ENCODE results near the gene ANKFN1. TPM values are rescaled to one million over a fixed set of nuclear protein-coding genes. Genes with fewer than 3 reads are reported as not detected.

Gene ANKFN1
- total and polyA plus RNA-seq, 2 donors from 2014 or later = 0.19 TPM; not detected in 1

GRCh38 chr17:56313201-56313600 lies 159.9 kb downstream of the ANKFN1 start:
- no peak overlapping the region for H3K4me3 ChIP-seq (ENCODE audit: low read length in 3 of 3)
- no peaks in the 10 kb centered on the region for H3K27me3 ChIP-seq (ENCODE audit: control insufficient read depth, insufficient read depth, low read length)
- FAIRE-seq (no peak), DNase-seq (no peak)
- H3K4me1 ChIP-seq (ENCODE audit: control insufficient read depth in 2 of 3, insufficient read depth in 2 of 3, low read depth in 1 of 3, low read length in 3 of 3) = no peaks in the 10 kb centered on the region
- no peaks in the 10 kb centered on the region for H3K36me3 ChIP-seq (ENCODE audit: control insufficient read depth in 2 of 3, insufficient read depth in 3 of 3, low read length in 3 of 3)
- intact Hi-C loops (cut with DNase I) = no loop called here
- TF ChIP-seq CTCF (IDR thresholded peaks at IDR 0.05; ENCODE audit: borderline replicate concordance, extremely low read depth, insufficient read depth) = no peak
- no peak overlapping the region for H3K27ac ChIP-seq (ENCODE audit: low read depth in 2 of 2, low read length in 2 of 2)
- H3K9me3 ChIP-seq (ENCODE audit: control insufficient read depth in 2 of 3, insufficient read depth in 1 of 3, low read length in 3 of 3) = no peaks in the 10 kb centered on the region
- no peak overlapping the region for H3K9ac ChIP-seq (ENCODE audit: low read length in 3 of 3)

DNA sequence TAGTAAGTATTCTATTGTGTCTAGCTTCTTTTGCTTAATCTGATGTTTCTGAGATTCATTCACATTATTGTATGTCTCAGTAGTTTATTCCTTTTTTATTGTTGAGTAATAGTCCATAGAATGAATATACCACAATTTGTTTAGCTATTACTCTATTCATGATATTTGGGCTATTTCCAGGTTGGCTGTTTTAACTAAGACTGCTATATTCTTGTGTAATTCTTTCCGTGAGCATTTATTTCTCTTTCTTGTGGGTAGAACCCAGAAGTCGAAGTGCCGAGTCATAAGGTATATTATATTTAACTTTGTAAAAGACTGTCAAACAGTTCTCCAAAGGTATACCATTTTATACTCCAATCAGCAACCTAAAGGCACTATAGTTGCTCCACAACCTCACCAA lies 160.8 kb downstream of the ANKFN1 start:
- no peak for DNase-seq
- H3K27ac ChIP-seq (ENCODE audit: low read depth in 2 of 2, low read length in 2 of 2) = no peak overlapping the region
- no peak for FAIRE-seq

DNA sequence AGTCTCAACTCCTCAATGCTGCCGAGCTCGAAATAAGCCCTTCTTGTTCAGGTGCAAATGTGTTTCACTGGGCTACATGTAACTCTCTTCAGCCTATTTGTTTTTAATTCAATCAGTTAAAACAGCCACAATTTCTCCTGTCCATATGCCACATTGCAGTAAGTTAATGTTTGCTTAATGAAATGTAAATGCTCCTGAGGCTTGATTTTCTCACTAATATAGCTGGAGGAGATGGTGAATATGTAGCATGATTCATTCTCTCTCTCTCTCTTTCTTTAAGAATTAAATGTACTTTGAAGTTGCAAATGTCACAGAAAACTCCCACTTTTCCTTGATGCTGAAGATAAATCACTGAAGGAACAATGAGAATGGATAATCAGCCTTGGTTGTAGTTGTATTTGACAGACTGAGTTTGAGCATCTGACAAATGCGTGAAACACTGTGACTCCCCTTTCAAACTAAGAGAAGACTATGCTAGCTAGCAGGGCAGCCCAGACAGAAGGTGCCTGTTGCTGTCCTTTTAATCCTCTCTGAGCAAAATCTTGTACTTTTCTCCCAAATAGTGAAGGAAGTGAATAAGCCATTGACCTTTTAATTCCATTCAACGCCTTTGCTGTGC lies 161.8 kb downstream of the ANKFN1 start:
- no peak for FAIRE-seq
- Histone ChIP-seq H3K9me3 (ENCODE audit: control insufficient read depth in 2 of 3, insufficient read depth in 1 of 3, low read length in 3 of 3) (no peaks in the 10 kb centered on the region), H3K4me1 (ENCODE audit: control insufficient read depth in 2 of 3, insufficient read depth in 2 of 3, low read depth in 1 of 3, low read length in 3 of 3) (no peaks in the 10 kb centered on the region), H3K9ac (ENCODE audit: low read length in 3 of 3) (no peak overlapping the region), H3K27me3 (ENCODE audit: control insufficient read depth, insufficient read depth, low read length) (no peaks in the 10 kb centered on the region), H3K4me3 (ENCODE audit: low read length in 3 of 3) (no peak overlapping the region), H3K36me3 (ENCODE audit: control insufficient read depth in 2 of 3, insufficient read depth in 3 of 3, low read length in 3 of 3) (no peaks in the 10 kb centered on the region), H3K27ac (ENCODE audit: low read depth in 2 of 2, low read length in 2 of 2) (no peak overlapping the region)
- intact Hi-C loops (cut with DNase I) = no loop called here
- DNase-seq = no peak
- TF ChIP-seq CTCF (IDR thresholded peaks at IDR 0.05; ENCODE audit: borderline replicate concordance, extremely low read depth, insufficient read depth) = no peak

More for the DNA sequence above, 160.8 kb downstream of the ANKFN1 start:
- Histone ChIP-seq H3K36me3 (ENCODE audit: control insufficient read depth in 2 of 3, insufficient read depth in 3 of 3, low read length in 3 of 3) (no peaks in the 10 kb centered on the region), H3K9ac (ENCODE audit: low read length in 3 of 3) (no peak overlapping the region), H3K27me3 (ENCODE audit: control insufficient read depth, insufficient read depth, low read length) (no peaks in the 10 kb centered on the region), H3K4me1 (ENCODE audit: control insufficient read depth in 2 of 3, insufficient read depth in 2 of 3, low read depth in 1 of 3, low read length in 3 of 3) (no peaks in the 10 kb centered on the region), H3K9me3 (ENCODE audit: control insufficient read depth in 2 of 3, insufficient read depth in 1 of 3, low read length in 3 of 3) (no peaks in the 10 kb centered on the region), H3K4me3 (ENCODE audit: low read length in 3 of 3) (no peak overlapping the region)
- intact Hi-C loops (cut with DNase I) = no loop called here
- no peak for TF ChIP-seq CTCF (IDR thresholded peaks at IDR 0.05; ENCODE audit: borderline replicate concordance, extremely low read depth, insufficient read depth)

DNA sequence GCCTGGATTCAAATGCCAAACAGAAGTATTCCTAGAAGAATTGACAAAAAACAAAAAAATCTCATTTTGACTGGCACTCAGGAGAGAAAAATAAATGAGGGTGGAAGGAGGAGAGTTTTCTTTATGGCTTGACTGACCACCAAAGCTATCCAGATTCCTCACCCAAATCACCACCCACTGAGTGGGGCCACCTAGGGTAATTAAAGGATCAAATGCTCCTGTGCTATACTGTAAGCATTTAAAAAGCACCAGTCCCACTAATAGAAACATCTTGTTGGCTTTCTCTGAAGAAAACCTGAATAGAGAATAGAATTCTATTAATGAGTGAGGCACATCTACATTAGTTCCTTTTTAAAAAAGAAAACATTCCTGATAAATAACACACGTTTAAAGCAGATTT lies 163.3 kb downstream of the ANKFN1 start:
- Histone ChIP-seq H3K4me1 (ENCODE audit: control insufficient read depth in 2 of 3, insufficient read depth in 2 of 3, low read depth in 1 of 3, low read length in 3 of 3) (no peaks in the 10 kb centered on the region), H3K9me3 (ENCODE audit: control insufficient read depth in 2 of 3, insufficient read depth in 1 of 3, low read length in 3 of 3) (no peaks in the 10 kb centered on the region), H3K27me3 (ENCODE audit: control insufficient read depth, insufficient read depth, low read length) (no peaks in the 10 kb centered on the region), H3K4me3 (ENCODE audit: low read length in 3 of 3) (no peak overlapping the region), H3K36me3 (ENCODE audit: control insufficient read depth in 2 of 3, insufficient read depth in 3 of 3, low read length in 3 of 3) (no peaks in the 10 kb centered on the region), H3K9ac (ENCODE audit: low read length in 3 of 3) (no peak overlapping the region), H3K27ac (ENCODE audit: low read depth in 2 of 2, low read length in 2 of 2) (no peak overlapping the region)
- no peak for DNase-seq
- intact Hi-C loops (cut with DNase I) = no loop called here
- TF ChIP-seq CTCF (IDR thresholded peaks at IDR 0.05; ENCODE audit: borderline replicate concordance, extremely low read depth, insufficient read depth) = no peak
- no peak for FAIRE-seq

Data from kidney (tissue), 14 donors.